Osteoblast (primary cell): Measurements from ENCODE around the gene NFATC1. TPM values are rescaled to one million over a fixed set of nuclear protein-coding genes. Genes with fewer than 3 reads are reported as not detected.

Experiments used
- DNase-seq: peaks from one replicate; pipeline ENCODE4 v3.0.0; 2011; ENCODE audit warnings: low spot score, mixed read lengths; ENCODE audit not compliant: insufficient read length; ENCODE audit errors: missing footprints
- H2AFZ ChIP-seq: 2 replicates; pipeline ENCODE4 v1.6.0; 2011; ENCODE audit warnings: mild to moderate bottlenecking, low read length
- H3K27ac ChIP-seq: 2 replicates; pipeline ENCODE4 v1.5.1; 2011; ENCODE audit warnings: mild to moderate bottlenecking, low read depth, low read length, moderate library complexity
- H3K27me3 ChIP-seq: 2 replicates; pipeline ENCODE4 v1.6.0; 2012; ENCODE audit warnings: mild to moderate bottlenecking, control low read depth, inconsistent platforms, low read length, moderate library complexity; ENCODE audit not compliant: insufficient read depth
- H3K36me3 ChIP-seq: 2 replicates; pipeline ENCODE4 v1.5.1; 2011; ENCODE audit warnings: mild to moderate bottlenecking, low read length, control low read depth, moderate library complexity; ENCODE audit not compliant: insufficient read depth
- H3K4me1 ChIP-seq: 2 replicates; pipeline ENCODE4 v1.5.1; 2011; ENCODE audit warnings: mild to moderate bottlenecking, low read length, control low read depth, moderate library complexity; ENCODE audit not compliant: insufficient read depth
- H3K4me2 ChIP-seq: 2 replicates; pipeline ENCODE4 v1.6.0; 2011; ENCODE audit warnings: mild to moderate bottlenecking, low read length; ENCODE audit not compliant: insufficient read depth
- H3K4me3 ChIP-seq: fragments of 200-600 bp; sonication (generic); 3 replicates; pipeline ENCODE4 v1.5.1; 2012; ENCODE audit warnings: mild to moderate bottlenecking, low read length, inconsistent platforms; ENCODE audit not compliant: insufficient read depth
- H3K79me2 ChIP-seq: 2 replicates; pipeline ENCODE4 v1.6.0; 2012; ENCODE audit warnings: mild to moderate bottlenecking, low read length, control low read depth, inconsistent platforms; ENCODE audit not compliant: insufficient read depth
- H3K9me3 ChIP-seq: 2 replicates; pipeline ENCODE4 v1.5.1; 2011; ENCODE audit warnings: low read depth, low read length, control low read depth
- H4K20me1 ChIP-seq: 2 replicates; pipeline ENCODE4 v1.6.0; 2012; ENCODE audit warnings: mild to moderate bottlenecking, low read length, control low read depth; ENCODE audit not compliant: insufficient read depth
- total RNA-seq: library from RNA; depleted of rRNA; stranded (reverse); fragments of >200 nt; gene quantifications from 2 replicates; pipeline ENCODE4 v1.2.3, GENCODE V29; 2012
- TF ChIP-seq, protein P1 (sequence below): IDR thresholded peaks from 2 replicates; pipeline ENCODE4 v1.5.1; 2011; ENCODE audit warnings: mild to moderate bottlenecking, low read depth, low read length, moderate library complexity; ENCODE audit errors: extremely low read depth

NFATC1 gene
- total RNA-seq, 1 donor, result 6.2 TPM

DNA sequence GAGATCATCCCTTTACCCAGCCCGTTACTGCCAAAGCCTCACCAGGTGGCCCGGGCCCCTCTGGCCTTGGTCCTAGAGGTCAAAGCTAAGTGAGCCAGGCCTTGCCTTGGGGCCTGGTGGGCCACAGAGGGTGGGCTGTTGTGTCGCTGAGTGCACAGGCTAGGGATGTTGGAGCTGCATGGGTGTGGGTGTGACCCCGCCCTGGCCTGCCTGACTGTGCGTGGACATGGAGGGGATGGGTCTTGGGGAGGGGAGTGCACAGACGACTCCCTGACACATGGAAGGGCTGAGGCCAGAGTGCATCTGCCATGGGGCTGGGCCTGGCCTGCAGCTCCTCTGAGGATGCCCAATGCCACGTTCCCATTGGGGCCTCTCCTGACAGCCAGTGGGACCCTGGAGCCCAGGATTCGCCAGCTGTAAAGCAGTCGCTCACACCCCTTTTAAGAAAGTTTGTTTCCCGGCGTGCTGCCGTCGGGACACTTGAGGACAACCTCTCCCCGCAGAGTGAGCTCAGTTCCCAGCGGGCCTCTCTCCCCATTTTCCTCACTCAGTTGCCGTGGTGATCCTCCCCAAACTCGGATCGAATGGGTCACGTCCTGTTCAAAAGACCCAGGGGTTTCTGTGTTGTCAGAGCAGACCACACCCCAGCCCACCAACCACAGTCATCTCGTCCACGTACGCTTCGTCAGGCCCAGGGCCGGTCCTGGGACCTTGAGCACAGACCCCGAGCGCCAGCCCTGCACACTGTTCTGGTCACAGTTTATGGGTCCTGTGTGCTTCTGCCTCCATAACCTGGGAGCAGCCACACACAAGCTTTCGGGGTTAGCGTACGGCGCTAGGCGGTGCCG, 93.5 kb downstream of the NFATC1 start:
- Histone ChIP-seq H2AFZ (no peak overlapping the region), H4K20me1 (no peaks in the 10 kb centered on the region), H3K79me2 (no peaks in the 10 kb centered on the region), H3K36me3 (no peaks in the 10 kb centered on the region), H3K27me3 (no peaks in the 10 kb centered on the region), H3K4me2 (no peak overlapping the region), H3K9me3 (no peaks in the 10 kb centered on the region), H3K4me3 (no peak overlapping the region), H3K4me1 (peaks cover 17% of the 10 kb centered on the region), H3K27ac (no peak overlapping the region)
- TF ChIP-seq, protein P1, sequence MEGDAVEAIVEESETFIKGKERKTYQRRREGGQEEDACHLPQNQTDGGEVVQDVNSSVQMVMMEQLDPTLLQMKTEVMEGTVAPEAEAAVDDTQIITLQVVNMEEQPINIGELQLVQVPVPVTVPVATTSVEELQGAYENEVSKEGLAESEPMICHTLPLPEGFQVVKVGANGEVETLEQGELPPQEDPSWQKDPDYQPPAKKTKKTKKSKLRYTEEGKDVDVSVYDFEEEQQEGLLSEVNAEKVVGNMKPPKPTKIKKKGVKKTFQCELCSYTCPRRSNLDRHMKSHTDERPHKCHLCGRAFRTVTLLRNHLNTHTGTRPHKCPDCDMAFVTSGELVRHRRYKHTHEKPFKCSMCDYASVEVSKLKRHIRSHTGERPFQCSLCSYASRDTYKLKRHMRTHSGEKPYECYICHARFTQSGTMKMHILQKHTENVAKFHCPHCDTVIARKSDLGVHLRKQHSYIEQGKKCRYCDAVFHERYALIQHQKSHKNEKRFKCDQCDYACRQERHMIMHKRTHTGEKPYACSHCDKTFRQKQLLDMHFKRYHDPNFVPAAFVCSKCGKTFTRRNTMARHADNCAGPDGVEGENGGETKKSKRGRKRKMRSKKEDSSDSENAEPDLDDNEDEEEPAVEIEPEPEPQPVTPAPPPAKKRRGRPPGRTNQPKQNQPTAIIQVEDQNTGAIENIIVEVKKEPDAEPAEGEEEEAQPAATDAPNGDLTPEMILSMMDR, result no peak
- DNase-seq, result peak; percentile 75

DNA sequence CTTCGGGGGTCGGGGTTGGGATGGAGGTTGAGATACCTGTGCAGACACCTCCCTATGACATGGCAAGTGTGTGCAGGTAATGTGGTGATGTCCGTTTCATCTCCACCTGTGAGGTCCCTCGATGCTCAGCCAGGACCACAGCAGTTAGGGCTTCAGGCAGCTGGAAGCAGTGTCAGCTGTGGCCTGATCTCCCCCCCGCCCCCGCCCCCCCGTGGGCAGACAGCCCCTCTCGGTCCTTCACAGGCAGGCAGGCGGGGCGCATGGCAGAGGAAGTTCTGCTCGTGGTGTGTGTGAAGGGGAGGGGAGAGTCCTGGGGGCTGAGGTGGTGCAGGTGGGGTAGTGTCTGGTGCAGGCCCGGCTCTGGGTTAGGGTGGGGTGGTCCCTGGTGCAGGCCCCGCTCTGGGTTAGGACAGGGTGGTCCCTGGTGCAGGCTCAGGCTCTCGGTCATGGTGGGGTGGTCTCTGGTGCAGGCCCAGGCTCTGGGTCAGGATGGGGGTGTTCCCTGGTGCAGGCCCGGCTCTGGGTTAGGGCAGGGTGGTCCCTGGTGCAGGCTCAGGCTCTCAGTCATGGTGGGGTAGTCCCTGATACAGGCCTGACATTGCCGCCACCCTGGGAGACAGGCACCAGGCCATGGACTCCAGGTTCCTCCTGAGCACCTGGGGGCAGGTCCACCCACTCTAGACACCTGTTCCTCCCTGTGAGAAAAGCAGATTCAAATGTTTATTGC, 94.3 kb downstream of the NFATC1 start:
- H3K27me3 ChIP-seq, result no peaks in the 10 kb centered on the region
- no peak overlapping the region for H3K4me3 ChIP-seq
- no peak overlapping the region for H3K27ac ChIP-seq
- peaks cover 10% of the 10 kb centered on the region for H3K4me1 ChIP-seq
- no peaks in the 10 kb centered on the region for H3K36me3 ChIP-seq
- H3K79me2 ChIP-seq, result no peaks in the 10 kb centered on the region
- no peaks in the 10 kb centered on the region for H3K9me3 ChIP-seq
- peak; percentile 79 for DNase-seq
- H4K20me1 ChIP-seq, result no peaks in the 10 kb centered on the region
- no peak overlapping the region for H3K4me2 ChIP-seq
- no peak overlapping the region for H2AFZ ChIP-seq
- TF ChIP-seq, protein P1, result no peak

DNA sequence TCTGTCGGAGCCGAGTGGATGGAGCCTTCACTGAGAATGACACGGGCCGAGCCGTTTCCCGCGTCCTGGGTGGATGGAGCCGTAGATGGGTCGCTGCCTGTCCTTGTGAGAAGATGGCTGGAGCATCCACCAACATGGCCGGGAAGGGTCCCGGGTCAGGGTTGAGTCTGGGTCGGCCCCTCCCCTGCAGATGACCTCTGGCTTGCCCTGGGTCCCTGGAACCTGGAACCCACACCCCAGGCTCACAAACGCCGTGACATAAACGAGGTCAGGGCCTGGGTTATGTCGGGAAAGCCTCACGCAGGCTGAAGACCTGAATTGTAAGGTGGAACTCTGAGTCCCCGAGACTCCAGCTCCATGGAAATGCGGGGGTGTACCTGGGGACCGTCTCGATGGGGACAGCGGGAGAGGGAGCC, 94.9 kb downstream of the NFATC1 start:
- H3K9me3 ChIP-seq, result no peaks in the 10 kb centered on the region
- H3K4me2 ChIP-seq, result no peak overlapping the region
- no peak overlapping the region for H3K4me3 ChIP-seq
- peaks cover 8% of the 10 kb centered on the region for H3K4me1 ChIP-seq
- H3K79me2 ChIP-seq, result no peaks in the 10 kb centered on the region
- H3K27me3 ChIP-seq, result no peaks in the 10 kb centered on the region
- no peak overlapping the region for H2AFZ ChIP-seq
- TF ChIP-seq, protein P1, result no peak
- H3K36me3 ChIP-seq, result no peaks in the 10 kb centered on the region
- no peak overlapping the region for H3K27ac ChIP-seq
- H4K20me1 ChIP-seq, result no peaks in the 10 kb centered on the region
- peak; percentile 69 for DNase-seq

DNA sequence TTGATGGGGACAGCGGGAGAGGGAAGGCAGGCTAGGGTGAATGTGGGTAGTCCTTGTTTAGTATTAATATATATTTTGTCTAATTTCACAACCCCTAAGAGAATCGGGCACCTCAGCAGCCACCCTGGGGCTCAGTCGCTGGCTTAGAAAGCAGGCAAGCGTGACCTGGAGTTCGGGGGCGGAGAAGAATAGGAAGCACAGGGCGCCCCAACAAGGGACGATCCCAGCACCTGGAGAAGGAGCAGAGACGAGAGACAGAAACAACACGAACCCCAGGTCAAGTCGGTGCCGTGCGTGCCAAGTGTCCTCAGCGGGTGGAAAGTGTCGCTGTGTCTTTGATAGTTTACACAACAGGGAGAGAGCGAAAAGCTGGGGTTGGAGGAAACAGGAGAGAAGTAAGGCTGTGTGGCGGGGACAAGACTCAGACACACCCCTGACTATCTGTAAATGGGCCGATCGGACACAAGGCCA, 95.4 kb downstream of the NFATC1 start:
- peak; percentile 85 for DNase-seq
- no peaks in the 10 kb centered on the region for H3K79me2 ChIP-seq
- H3K27ac ChIP-seq, result no peak overlapping the region
- H3K27me3 ChIP-seq, result no peaks in the 10 kb centered on the region
- no peaks in the 10 kb centered on the region for H3K36me3 ChIP-seq
- H4K20me1 ChIP-seq, result no peaks in the 10 kb centered on the region
- H3K4me3 ChIP-seq, result no peak overlapping the region
- no peaks in the 10 kb centered on the region for H3K9me3 ChIP-seq
- H2AFZ ChIP-seq, result no peak overlapping the region
- H3K4me1 ChIP-seq, result peaks cover 4% of the 10 kb centered on the region
- TF ChIP-seq, protein P1, result no peak
- no peak overlapping the region for H3K4me2 ChIP-seq
